ENCODE results near the gene SMIM31.

Gene SMIM31

GRCh38 chr4:164770010-164770724 is 16.2 kb downstream of the SMIM31 start:
- no peak for ATAC-seq
- no peaks in the 10 kb centered on the region for H3K4me1 Mint-ChIP-seq
- DNase-seq (ENCODE audit: low spot score in 2 of 2) = no peak
- H3K9me3 Mint-ChIP-seq = no peaks in the 10 kb centered on the region
- no peaks in the 10 kb centered on the region for H3K36me3 Mint-ChIP-seq
- H3K27ac Mint-ChIP-seq = no peak overlapping the region
- no peak overlapping the region for H3K4me3 Mint-ChIP-seq

GRCh38 chr4:164771088-164771487 is 17.2 kb downstream of the SMIM31 start:
- Mint-ChIP-seq H3K4me3 (no peak overlapping the region), H3K4me1 (no peaks in the 10 kb centered on the region), H3K36me3 (no peaks in the 10 kb centered on the region), H3K27ac (no peak overlapping the region), H3K9me3 (no peaks in the 10 kb centered on the region)
- no peak for DNase-seq (ENCODE audit: low spot score in 2 of 2)
- no peak for ATAC-seq

GRCh38 chr4:164772076-164772475 is 18.1 kb downstream of the SMIM31 start:
- Mint-ChIP-seq H3K4me1 (no peaks in the 10 kb centered on the region), H3K4me3 (no peak overlapping the region)

GRCh38 chr4:164779080-164779479 is 25.1 kb downstream of the SMIM31 start:
- Mint-ChIP-seq H3K36me3 (no peaks in the 10 kb centered on the region), H3K27ac (no peak overlapping the region), H3K4me3 (no peak overlapping the region), H3K4me1 (no peaks in the 10 kb centered on the region), H3K9me3 (no peaks in the 10 kb centered on the region)
- DNase-seq (ENCODE audit: low spot score in 2 of 2) = no peak
- no peak for ATAC-seq

More at GRCh38 chr4:164772076-164772475, 18.1 kb downstream of the SMIM31 start:
- no peaks in the 10 kb centered on the region for H3K36me3 Mint-ChIP-seq
- ATAC-seq (no peak), DNase-seq (ENCODE audit: low spot score in 2 of 2) (no peak)
- H3K9me3 Mint-ChIP-seq = no peaks in the 10 kb centered on the region
- no peak overlapping the region for H3K27ac Mint-ChIP-seq

- Mint-ChIP-seq H3K4me3 (no peak overlapping the region), H3K36me3 (no peaks in the 10 kb centered on the region), H3K4me1 (no peaks in the 10 kb centered on the region), H3K27ac (no peak overlapping the region), H3K9me3 (no peaks in the 10 kb centered on the region)
- DNase-seq (ENCODE audit: low spot score in 2 of 2) (peak in 1 of 2 donors; percentile 48), ATAC-seq (no peak)
Observed at GRCh38 chr4:164779811-164780216, 25.9 kb downstream of the SMIM31 start.

GRCh38 chr4:164780839-164781238 is 26.9 kb downstream of the SMIM31 start:
- no peaks in the 10 kb centered on the region for H3K36me3 Mint-ChIP-seq
- no peak overlapping the region for H3K27ac Mint-ChIP-seq
- H3K9me3 Mint-ChIP-seq = no peaks in the 10 kb centered on the region
- no peak overlapping the region for H3K4me3 Mint-ChIP-seq
- no peak for DNase-seq (ENCODE audit: low spot score in 2 of 2)
- no peaks in the 10 kb centered on the region for H3K4me1 Mint-ChIP-seq
- ATAC-seq = no peak

GRCh38 chr4:164783976-164784375 is 30.0 kb downstream of the SMIM31 start:
- Mint-ChIP-seq H3K4me3 (no peak overlapping the region), H3K36me3 (no peaks in the 10 kb centered on the region), H3K4me1 (no peaks in the 10 kb centered on the region), H3K27ac (no peak overlapping the region), H3K9me3 (no peaks in the 10 kb centered on the region)
- ATAC-seq = no peak
- no peak for DNase-seq (ENCODE audit: low spot score in 2 of 2)

GRCh38 chr4:164789047-164789446 is 35.1 kb downstream of the SMIM31 start:
- Mint-ChIP-seq H3K36me3 (no peaks in the 10 kb centered on the region), H3K4me1 (no peaks in the 10 kb centered on the region), H3K27ac (no peak overlapping the region), H3K9me3 (peaks cover 2% of the 10 kb centered on the region), H3K4me3 (no peak overlapping the region)
- DNase-seq (ENCODE audit: low spot score in 2 of 2) (no peak), ATAC-seq (no peak)

- no peak overlapping the region for H3K27ac Mint-ChIP-seq
- no peak overlapping the region for H3K4me3 Mint-ChIP-seq
- ATAC-seq (no peak), DNase-seq (ENCODE audit: low spot score in 2 of 2) (no peak)
- H3K36me3 Mint-ChIP-seq = no peaks in the 10 kb centered on the region
- H3K9me3 Mint-ChIP-seq = peaks cover 2% of the 10 kb centered on the region
- no peaks in the 10 kb centered on the region for H3K4me1 Mint-ChIP-seq
Observed at GRCh38 chr4:164790249-164790648, 36.3 kb downstream of the SMIM31 start.

- Mint-ChIP-seq H3K27ac (no peak overlapping the region), H3K4me3 (no peak overlapping the region), H3K4me1 (no peaks in the 10 kb centered on the region), H3K9me3 (no peaks in the 10 kb centered on the region), H3K36me3 (no peaks in the 10 kb centered on the region)
- DNase-seq (ENCODE audit: low spot score in 2 of 2) (no peak), ATAC-seq (no peak)
Observed at GRCh38 chr4:164799410-164799809, 45.5 kb downstream of the SMIM31 start.

- Mint-ChIP-seq H3K27ac (no peak overlapping the region), H3K9me3 (no peaks in the 10 kb centered on the region), H3K4me3 (no peak overlapping the region), H3K36me3 (no peaks in the 10 kb centered on the region), H3K4me1 (no peaks in the 10 kb centered on the region)
- DNase-seq (ENCODE audit: low spot score in 2 of 2) = no peak
- no peak for ATAC-seq
Observed at GRCh38 chr4:164800786-164801185, 46.9 kb downstream of the SMIM31 start.

- no peaks in the 10 kb centered on the region for H3K9me3 Mint-ChIP-seq
- H3K4me1 Mint-ChIP-seq = no peaks in the 10 kb centered on the region
- ATAC-seq (no peak), DNase-seq (ENCODE audit: low spot score in 2 of 2) (no peak)
- no peak overlapping the region for H3K27ac Mint-ChIP-seq
- H3K36me3 Mint-ChIP-seq = no peaks in the 10 kb centered on the region
- H3K4me3 Mint-ChIP-seq = no peak overlapping the region
Observed at GRCh38 chr4:164802301-164802901, 48.5 kb downstream of the SMIM31 start.

GRCh38 chr4:164803702-164804101 is 49.8 kb downstream of the SMIM31 start:
- DNase-seq (ENCODE audit: low spot score in 2 of 2) (no peak), ATAC-seq (no peak)
- Mint-ChIP-seq H3K36me3 (no peaks in the 10 kb centered on the region), H3K9me3 (no peaks in the 10 kb centered on the region), H3K27ac (no peak overlapping the region), H3K4me3 (no peak overlapping the region), H3K4me1 (no peaks in the 10 kb centered on the region)

GRCh38 chr4:164807611-164808010 is 53.7 kb downstream of the SMIM31 start:
- Mint-ChIP-seq H3K36me3 (no peaks in the 10 kb centered on the region), H3K27ac (no peak overlapping the region), H3K4me1 (no peaks in the 10 kb centered on the region), H3K9me3 (peaks cover 3% of the 10 kb centered on the region), H3K4me3 (no peak overlapping the region)
- DNase-seq (ENCODE audit: low spot score in 2 of 2) (no peak), ATAC-seq (no peak)

- peaks cover 6% of the 10 kb centered on the region for H3K9me3 Mint-ChIP-seq
- no peak for ATAC-seq
- H3K27ac Mint-ChIP-seq = no peak overlapping the region
Observed at GRCh38 chr4:164813554-164813953, 59.6 kb downstream of the SMIM31 start.

GRCh38 chr4:164815711-164816110 is 61.8 kb downstream of the SMIM31 start:
- ATAC-seq = no peak
- Mint-ChIP-seq H3K9me3 (peaks cover 5% of the 10 kb centered on the region), H3K4me1 (no peaks in the 10 kb centered on the region), H3K36me3 (no peaks in the 10 kb centered on the region), H3K27ac (no peak overlapping the region), H3K4me3 (no peak overlapping the region)
- no peak for DNase-seq (ENCODE audit: low spot score in 2 of 2)

More at GRCh38 chr4:164813554-164813953, 59.6 kb downstream of the SMIM31 start:
- H3K4me3 Mint-ChIP-seq = no peak overlapping the region
- DNase-seq (ENCODE audit: low spot score in 2 of 2) = no peak
- no peaks in the 10 kb centered on the region for H3K4me1 Mint-ChIP-seq
- H3K36me3 Mint-ChIP-seq = no peaks in the 10 kb centered on the region

All from stimulated activated effector memory CD8-positive, alpha-beta T cell treated with anti-CD3 and anti-CD28 coated beads, Interleukin-12 subunit alpha, Interleukin-12 subunit beta, amount 100 ng/mL, for 72 hours (primary cell).